Measurements from ENCODE around the gene C6orf89.

The C6orf89 gene

DNA sequence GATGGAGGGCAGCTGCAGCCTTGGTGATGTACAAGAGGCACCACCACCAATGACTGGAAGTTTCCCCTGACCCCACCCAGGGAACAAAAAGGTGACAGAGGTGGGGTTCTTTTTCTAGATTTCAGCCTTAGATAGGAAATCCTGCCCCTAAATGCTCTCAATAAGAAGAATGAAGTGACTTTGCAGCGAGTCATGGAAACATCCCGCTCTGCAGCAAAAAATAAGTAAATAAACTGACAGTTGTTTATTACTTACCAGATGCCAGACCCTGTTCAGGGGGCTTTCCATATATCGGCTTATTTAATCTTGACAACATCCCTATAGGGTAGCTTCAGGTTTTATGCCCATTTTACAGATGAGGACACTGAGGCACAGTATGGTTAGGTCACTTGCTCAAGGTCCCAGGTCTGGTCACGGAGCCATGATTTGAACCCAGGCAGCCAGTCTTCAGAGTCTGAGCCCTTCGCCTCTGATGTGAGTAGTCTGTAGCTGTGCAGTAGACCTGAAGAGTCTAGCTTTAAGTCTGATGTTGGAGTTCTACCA is 19.2 kb downstream of the C6orf89 start:
- TF ChIP-seq, protein P1, sequence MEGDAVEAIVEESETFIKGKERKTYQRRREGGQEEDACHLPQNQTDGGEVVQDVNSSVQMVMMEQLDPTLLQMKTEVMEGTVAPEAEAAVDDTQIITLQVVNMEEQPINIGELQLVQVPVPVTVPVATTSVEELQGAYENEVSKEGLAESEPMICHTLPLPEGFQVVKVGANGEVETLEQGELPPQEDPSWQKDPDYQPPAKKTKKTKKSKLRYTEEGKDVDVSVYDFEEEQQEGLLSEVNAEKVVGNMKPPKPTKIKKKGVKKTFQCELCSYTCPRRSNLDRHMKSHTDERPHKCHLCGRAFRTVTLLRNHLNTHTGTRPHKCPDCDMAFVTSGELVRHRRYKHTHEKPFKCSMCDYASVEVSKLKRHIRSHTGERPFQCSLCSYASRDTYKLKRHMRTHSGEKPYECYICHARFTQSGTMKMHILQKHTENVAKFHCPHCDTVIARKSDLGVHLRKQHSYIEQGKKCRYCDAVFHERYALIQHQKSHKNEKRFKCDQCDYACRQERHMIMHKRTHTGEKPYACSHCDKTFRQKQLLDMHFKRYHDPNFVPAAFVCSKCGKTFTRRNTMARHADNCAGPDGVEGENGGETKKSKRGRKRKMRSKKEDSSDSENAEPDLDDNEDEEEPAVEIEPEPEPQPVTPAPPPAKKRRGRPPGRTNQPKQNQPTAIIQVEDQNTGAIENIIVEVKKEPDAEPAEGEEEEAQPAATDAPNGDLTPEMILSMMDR (IDR thresholded peaks at IDR 0.05; ENCODE audit: low read length, missing control alignments) = no peak
- no peak overlapping the region for H3K4me3 ChIP-seq (replicated peaks; ENCODE audit: low read depth, low read length)
- no peak for DNase-seq (ENCODE audit: low read depth)

DNA sequence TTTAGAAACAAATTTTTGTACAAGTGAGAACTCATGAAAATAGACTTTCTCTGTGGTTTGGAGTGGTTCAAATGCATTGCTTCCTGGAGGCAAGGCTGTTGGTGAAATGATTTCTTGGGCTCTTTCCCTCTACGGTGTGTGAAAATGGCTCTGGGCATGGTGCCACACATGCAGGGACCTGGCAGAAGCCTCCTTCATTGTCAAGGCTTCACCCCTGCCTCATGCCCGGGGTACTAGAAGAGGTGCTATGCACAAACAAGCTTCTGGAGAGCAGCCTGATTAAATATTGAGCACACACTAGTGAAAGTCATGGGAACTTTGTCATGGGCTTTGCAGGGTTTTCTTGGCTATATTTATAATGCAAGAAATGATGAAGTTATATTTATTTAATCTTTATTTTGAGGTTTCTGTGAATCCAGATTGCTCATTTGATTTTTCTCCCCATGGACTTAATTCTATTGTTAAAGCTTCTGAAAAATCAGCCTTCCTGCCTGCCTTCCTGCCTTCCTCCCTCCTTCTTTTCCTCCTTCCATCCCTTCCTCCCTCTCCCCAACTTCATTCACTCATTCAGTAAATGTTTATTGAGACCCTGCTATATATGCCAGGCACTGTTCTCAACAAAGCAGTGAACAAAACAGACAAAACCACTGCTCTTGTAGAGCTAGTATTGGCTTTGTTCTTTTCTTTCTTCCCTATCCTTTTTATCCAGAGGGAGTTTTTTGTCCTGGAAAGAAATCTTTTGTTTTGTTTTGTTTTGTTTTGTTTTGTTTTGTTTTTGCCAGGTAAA is 21.0 kb downstream of the C6orf89 start:
- no peak overlapping the region for H3K4me3 ChIP-seq (replicated peaks; ENCODE audit: low read depth, low read length)
- TF ChIP-seq, protein P1 (IDR thresholded peaks at IDR 0.05; ENCODE audit: low read length, missing control alignments) = no peak
- DNase-seq (ENCODE audit: low read depth) = peak; percentile 13

DNA sequence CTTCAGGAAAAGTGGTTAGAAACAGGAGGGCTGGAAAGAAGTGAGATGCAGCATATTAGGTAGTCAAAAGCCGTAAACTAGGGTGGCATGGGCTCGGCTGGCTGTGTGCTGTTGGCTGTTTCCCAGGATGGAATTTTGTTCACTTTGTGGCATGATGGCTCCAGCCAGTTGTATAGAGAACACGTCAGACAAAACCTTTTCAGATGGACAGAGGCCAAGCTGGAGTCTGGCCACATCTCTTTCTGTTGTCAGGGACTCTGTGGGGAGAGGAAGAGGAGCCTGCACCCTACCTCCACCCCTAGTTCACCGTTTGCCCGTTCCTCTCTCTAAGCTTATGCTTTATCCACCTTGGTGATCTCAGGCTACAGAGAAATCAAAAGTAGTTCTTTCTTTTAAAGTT is 22.0 kb downstream of the C6orf89 start:
- TF ChIP-seq, protein P1 (IDR thresholded peaks at IDR 0.05; ENCODE audit: low read length, missing control alignments) = no peak
- H3K4me3 ChIP-seq (replicated peaks; ENCODE audit: low read depth, low read length) = no peak overlapping the region
- peak; percentile 32 for DNase-seq (ENCODE audit: low read depth)

DNA sequence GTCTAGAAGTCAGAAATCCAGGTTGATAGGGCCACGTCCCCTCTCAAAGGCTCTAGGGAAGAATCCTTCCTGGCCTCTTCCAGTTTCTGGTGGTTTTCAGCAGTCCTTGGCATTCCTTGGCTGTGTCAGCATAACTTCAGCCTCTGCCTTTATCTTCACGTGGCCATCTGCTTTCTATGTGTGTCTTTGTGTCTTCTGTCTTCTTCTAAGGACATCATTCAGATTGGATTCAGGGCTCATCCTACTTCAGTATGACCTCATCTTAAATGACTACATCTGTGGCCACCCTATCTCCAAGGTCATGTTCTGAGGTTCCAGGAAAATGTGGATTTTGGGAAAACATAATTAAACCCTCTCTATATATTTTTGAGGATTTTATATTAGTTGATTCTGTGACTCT is 23.0 kb downstream of the C6orf89 start:
- TF ChIP-seq, protein P1 (IDR thresholded peaks at IDR 0.05; ENCODE audit: low read length, missing control alignments) = no peak
- H3K4me3 ChIP-seq (replicated peaks; ENCODE audit: low read depth, low read length) = no peak overlapping the region
- DNase-seq (ENCODE audit: low read depth) = no peak

DNA sequence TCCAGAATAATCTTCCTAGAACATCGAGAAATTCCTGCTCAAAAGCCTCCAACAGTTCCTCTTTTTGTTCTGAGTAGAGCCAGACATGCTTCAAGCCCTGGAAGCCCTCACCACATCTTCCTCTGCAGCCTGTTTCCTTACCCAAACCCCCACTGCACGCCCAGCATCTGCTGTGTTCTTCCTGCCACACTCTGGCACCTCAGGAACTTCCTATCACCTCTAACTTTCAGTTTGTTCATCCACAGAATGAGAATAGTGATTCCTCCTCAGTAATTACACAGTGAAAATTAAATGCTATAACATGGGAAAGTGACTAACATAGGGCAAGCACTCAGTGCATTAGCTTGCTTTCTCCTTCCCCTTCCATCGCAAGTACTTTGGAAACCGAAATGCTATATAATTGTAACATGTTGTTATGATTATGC is 26.3 kb downstream of the C6orf89 start:
- no peak for DNase-seq (ENCODE audit: low read depth)
- TF ChIP-seq, protein P1 (IDR thresholded peaks at IDR 0.05; ENCODE audit: low read length, missing control alignments) = no peak
- H3K4me3 ChIP-seq (replicated peaks; ENCODE audit: low read depth, low read length) = no peak overlapping the region

DNA sequence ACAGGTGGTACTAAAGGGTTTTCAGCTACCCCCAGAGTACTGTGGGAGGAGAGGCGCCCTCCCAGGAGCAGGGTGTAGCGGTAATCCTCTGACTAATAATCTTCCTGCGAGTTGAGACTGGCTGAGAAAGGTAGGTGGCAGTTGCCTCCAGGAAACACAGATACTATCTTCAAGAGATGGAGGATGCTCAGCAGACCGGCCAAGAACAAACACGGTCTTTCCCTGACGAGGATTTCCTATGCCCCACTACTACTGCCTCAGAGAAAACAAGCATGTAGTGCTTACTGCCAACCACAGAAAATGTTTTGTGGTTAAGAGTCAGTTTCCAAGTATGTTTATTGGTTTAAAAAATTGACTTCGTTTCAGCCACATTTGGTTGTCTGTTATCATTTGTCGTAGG is 26.8 kb downstream of the C6orf89 start:
- peak; percentile 67 for DNase-seq (ENCODE audit: low read depth)
- TF ChIP-seq, protein P1 (IDR thresholded peaks at IDR 0.05; ENCODE audit: low read length, missing control alignments) = no peak

More for the DNA sequence above, 26.8 kb downstream of the C6orf89 start:
- H3K4me3 ChIP-seq (replicated peaks; ENCODE audit: low read depth, low read length) = no peak overlapping the region
